Progenitor cell of endocrine pancreas (in vitro differentiated cells): Measurements from ENCODE around the gene SRP14. TPM values are rescaled to one million over a fixed set of nuclear protein-coding genes. Genes with fewer than 3 reads are reported as not detected.

Experiments used
- DNase-seq: peaks from one replicate; pipeline ENCODE4 v3.0.0; 2021; ENCODE audit warnings: low spot score; ENCODE audit not compliant: unreplicated experiment
- H3K27ac Mint-ChIP-seq: 2 replicates; pipeline ENCODE4 v1.8.0; 2021; ENCODE audit warnings: mild to moderate bottlenecking, moderate library complexity, mixed read lengths
- H3K27me3 Mint-ChIP-seq: 2 replicates; pipeline ENCODE4 v1.8.0; 2021; ENCODE audit warnings: mixed read lengths
- H3K36me3 Mint-ChIP-seq: 2 replicates; pipeline ENCODE4 v1.8.0; 2022; ENCODE audit warnings: mixed read lengths; ENCODE audit not compliant: insufficient read depth
- H3K4me1 Mint-ChIP-seq: 2 replicates; pipeline ENCODE4 v1.8.0; 2021; ENCODE audit warnings: low read depth, mixed read lengths
- H3K4me3 Mint-ChIP-seq: 2 replicates; pipeline ENCODE4 v1.8.0; 2021; ENCODE audit warnings: low read depth, mild to moderate bottlenecking, moderate library complexity, mixed read lengths
- H3K9me3 Mint-ChIP-seq: 2 replicates; pipeline ENCODE4 v1.8.0; 2021; ENCODE audit warnings: low read depth, mixed read lengths
- total RNA-seq: library from RNA; stranded (reverse); gene quantifications from 2 replicates; pipeline ENCODE4 v1.2.1, GENCODE V29; 2021
- TF ChIP-seq, protein P1 (sequence below): fragments of 200-600 bp; sonication (generic); IDR thresholded peaks from one replicate; pipeline ENCODE4 v1.5.0; 2021; ENCODE audit warnings: antibody characterized with exemption, mild to moderate bottlenecking; ENCODE audit not compliant: unreplicated experiment

SRP14 gene
- total RNA-seq, 1 donor from 2014 or later = 282 TPM

DNA sequence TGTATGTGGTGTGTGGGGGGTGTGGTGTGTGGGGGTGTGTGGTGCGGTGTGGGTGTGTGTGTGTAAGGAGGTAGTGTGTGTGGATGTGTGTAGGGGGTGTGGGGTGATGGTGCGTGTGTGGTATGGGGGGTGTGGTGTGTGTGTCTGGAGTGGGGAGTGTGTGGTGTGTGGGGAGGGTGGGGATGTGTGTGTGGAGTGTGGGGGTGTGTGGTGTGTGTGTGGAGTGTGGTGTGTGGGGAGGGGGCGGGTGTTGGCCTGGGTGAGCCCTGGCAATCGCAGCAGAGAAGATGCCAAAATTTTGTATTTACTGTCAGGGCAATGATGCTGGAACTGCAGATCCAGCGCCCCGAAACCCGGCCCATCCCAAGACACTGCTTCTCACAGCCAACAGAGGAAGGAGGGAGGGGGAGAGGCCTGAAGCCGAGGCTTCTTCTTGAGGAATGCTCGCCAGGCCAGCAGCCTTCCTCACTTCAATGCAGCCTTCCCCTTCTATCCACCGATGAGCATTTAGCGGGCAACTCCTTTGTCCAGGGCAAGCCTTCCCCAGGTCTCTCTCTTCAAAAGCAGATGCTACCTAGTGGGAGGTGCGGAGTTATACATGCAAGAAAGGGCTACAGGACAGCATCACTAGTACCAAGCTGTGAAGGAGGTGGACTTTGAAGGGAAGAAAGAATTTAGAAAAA lies 11.9 kb upstream of the SRP14 start:
- H3K4me1 Mint-ChIP-seq = peaks cover 2% of the 10 kb centered on the region
- H3K9me3 Mint-ChIP-seq = no peaks in the 10 kb centered on the region
- TF ChIP-seq, protein P1, sequence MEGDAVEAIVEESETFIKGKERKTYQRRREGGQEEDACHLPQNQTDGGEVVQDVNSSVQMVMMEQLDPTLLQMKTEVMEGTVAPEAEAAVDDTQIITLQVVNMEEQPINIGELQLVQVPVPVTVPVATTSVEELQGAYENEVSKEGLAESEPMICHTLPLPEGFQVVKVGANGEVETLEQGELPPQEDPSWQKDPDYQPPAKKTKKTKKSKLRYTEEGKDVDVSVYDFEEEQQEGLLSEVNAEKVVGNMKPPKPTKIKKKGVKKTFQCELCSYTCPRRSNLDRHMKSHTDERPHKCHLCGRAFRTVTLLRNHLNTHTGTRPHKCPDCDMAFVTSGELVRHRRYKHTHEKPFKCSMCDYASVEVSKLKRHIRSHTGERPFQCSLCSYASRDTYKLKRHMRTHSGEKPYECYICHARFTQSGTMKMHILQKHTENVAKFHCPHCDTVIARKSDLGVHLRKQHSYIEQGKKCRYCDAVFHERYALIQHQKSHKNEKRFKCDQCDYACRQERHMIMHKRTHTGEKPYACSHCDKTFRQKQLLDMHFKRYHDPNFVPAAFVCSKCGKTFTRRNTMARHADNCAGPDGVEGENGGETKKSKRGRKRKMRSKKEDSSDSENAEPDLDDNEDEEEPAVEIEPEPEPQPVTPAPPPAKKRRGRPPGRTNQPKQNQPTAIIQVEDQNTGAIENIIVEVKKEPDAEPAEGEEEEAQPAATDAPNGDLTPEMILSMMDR = no peak
- no peak for DNase-seq
- no peaks in the 10 kb centered on the region for H3K27me3 Mint-ChIP-seq
- no peaks in the 10 kb centered on the region for H3K36me3 Mint-ChIP-seq
- peak overlapping the region; percentile 85 for H3K27ac Mint-ChIP-seq
- H3K4me3 Mint-ChIP-seq = no peak overlapping the region

DNA sequence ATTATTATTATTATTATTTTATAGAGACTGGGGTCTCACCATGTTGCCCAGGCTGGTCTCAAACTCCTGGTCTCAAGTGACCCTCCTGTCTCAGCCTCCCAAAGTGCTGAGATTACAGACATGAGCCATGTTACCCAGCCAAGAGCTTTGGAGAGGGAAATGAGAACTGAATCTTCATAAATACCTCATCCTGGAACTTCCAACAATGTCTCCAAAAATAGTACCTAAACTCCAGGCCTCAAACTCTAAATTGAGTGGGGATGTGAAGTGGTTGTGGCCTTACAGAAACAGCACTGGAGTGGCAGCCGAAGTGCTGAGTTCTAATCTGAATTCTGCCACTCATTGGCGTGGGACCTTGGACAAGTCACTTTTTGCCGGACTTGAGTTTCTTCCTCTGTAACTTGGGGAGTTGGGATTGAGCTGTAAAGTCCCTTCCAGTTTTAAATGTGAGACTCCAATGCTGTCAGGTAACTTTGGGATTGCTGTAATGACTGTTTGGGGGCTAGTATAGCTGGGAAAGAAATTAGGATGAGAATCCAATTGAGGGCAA lies 10.0 kb upstream of the SRP14 start:
- no peaks in the 10 kb centered on the region for H3K27me3 Mint-ChIP-seq
- H3K9me3 Mint-ChIP-seq = no peaks in the 10 kb centered on the region
- no peaks in the 10 kb centered on the region for H3K36me3 Mint-ChIP-seq
- H3K27ac Mint-ChIP-seq = peak overlapping the region; percentile 12
- peaks cover 8% of the 10 kb centered on the region for H3K4me1 Mint-ChIP-seq
- DNase-seq = no peak
- TF ChIP-seq, protein P1 = no peak
- no peak overlapping the region for H3K4me3 Mint-ChIP-seq

DNA sequence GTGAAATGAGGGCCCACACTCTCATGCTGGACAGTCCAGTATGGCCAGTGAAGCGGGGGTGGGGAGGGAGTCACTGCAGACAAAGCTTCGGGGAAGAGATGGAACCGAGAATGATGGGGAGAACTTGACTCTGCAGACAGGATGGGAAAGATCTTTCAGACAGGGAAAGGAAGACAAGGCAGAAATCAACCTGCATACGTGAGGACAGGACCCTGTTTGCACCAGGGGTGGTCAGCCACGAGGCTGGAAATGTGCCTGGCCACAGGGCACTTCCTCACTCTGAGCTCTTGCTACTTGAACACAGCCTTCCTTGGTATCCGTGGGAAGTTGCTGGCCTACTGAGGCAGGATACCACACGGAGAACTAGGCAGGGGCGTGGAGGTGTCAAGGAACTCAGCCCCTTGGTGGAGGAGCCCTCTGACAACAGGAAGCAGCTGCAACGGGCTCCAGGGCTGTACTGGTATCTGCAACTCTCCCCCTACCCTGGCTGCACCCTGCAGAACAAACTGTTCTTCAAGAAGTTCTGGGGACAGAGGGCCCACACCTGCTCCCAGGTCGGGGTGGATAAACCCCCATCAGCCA lies 9.3 kb upstream of the SRP14 start:
- no peaks in the 10 kb centered on the region for H3K9me3 Mint-ChIP-seq
- no peak for DNase-seq
- no peaks in the 10 kb centered on the region for H3K27me3 Mint-ChIP-seq
- no peaks in the 10 kb centered on the region for H3K36me3 Mint-ChIP-seq
- H3K27ac Mint-ChIP-seq = peak overlapping the region; percentile 19
- no peak overlapping the region for H3K4me3 Mint-ChIP-seq
- TF ChIP-seq, protein P1 = no peak
- peaks cover 6% of the 10 kb centered on the region for H3K4me1 Mint-ChIP-seq

DNA sequence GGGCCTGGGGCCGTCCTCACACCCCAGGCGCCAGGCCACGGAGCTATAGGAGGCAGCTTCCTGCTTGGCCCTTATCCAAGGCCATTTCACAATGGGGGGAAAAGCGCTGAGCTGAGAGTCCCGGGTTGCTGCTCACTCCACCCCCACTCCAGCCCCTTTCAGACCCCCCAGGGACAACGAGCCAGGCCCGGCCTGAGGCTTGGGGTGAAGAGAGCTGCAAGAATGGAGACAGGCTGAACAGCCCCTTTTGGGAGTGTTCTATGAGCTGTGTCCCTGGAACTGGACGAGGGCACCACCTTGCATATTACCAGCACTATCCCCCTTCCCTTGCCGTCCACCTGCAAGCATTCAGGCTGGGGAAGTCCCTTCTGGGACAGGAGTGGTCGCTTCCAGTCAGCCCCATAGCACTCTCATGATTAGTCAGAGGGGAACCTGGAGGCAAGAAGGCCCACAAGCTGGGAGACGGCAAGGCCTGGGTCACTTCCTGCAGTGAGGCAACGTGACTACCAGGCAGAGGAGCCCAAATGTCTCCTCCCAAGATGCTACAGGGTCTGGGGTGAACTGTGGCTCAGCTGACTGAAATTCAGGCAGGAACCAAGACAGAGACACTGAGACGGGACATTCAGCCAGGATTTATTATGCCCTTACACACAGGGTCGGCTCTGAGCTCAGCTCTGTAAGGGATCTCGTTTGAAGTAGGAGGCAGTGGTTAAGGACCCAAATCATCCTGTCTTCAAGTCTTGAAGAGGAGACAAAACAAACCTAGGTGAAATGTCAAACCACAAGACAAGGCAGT lies 8.6 kb upstream of the SRP14 start:
- DNase-seq = no peak
- Mint-ChIP-seq H3K4me1 (peaks cover 6% of the 10 kb centered on the region), H3K27me3 (no peaks in the 10 kb centered on the region), H3K4me3 (no peak overlapping the region), H3K27ac (peak overlapping the region; percentile 19), H3K9me3 (no peaks in the 10 kb centered on the region), H3K36me3 (no peaks in the 10 kb centered on the region)
- TF ChIP-seq, protein P1 = no peak

DNA sequence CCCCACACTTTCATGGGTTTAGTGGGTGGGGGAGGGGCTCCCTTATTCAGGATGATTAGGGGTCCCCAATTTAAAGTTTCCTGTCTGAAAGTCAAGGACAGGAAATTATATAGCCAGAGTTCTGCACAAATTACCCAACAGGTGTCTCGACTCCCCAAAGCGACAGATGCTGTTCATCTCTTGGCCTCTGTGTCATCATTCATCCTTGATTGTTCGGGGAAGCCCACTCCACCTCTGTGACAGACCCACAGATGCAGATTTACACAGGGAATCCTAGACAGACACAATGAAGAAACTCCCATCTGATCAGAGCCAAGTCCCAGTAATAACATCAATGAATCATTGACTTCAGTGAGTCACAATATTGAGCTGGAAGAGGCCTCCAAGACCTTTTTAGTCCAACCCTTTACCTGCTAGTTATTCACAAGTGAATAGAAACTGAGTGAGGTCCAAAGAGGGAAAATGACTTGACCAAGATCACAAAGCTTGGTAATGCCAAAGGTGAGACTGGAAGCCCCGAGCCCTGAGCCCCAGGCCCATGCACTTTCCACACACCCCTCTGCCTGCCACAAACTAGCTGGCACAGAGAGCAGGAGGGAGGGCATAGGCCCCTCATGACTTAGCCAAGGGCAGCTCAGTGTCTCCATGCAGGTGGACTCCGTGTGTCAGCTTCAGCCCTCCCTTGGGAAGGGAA lies 7.9 kb upstream of the SRP14 start:
- Mint-ChIP-seq H3K4me1 (peaks cover 6% of the 10 kb centered on the region), H3K36me3 (no peaks in the 10 kb centered on the region), H3K27ac (no peak overlapping the region), H3K27me3 (no peaks in the 10 kb centered on the region), H3K9me3 (no peaks in the 10 kb centered on the region), H3K4me3 (no peak overlapping the region)
- TF ChIP-seq, protein P1 = no peak
- DNase-seq = no peak
